ENCODE data around the gene BCL3.

GRCh38 chr19:44770550-44771257, 22.2 kb downstream of the BCL3 start:
- TF ChIP-seq POLR2A (IDR thresholded peaks at IDR 0.05; ENCODE audit: low read length) (no peak), GATA1 (IDR thresholded peaks at IDR 0.05; ENCODE audit: low read depth, low read length) (no peak)

All from erythroblast (primary cell).